ENCODE measurements around the gene AZIN2. TPM values are rescaled to one million over a fixed set of nuclear protein-coding genes. Genes with fewer than 3 reads are reported as not detected.

Gene AZIN2
- total and polyA plus RNA-seq, 2 donors (not counting 3 experiments of a cell fraction or from before 2014, with no cell fraction given), result 0.91 to 1.4 TPM

DNA sequence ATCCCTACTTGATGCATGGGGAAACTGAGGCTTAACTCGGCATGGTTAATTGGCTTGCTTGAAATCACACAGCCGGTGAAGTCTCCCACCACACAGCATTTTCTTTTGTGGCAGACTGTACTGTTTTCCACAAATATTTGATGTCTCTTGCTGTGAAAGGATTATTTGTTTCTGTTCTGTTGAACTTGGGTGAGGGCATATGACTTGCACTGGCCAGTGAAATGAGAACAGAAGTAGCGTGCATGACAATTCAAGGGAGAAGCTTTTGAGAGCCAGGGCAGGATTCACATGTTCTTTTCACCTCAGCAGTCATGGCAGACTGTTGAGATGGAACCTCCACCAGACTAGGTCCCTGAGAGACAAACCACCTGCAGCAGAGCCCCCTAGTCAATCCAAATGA lies 32.5 kb upstream of the AZIN2 start:
- no peak overlapping the region for H2AFZ ChIP-seq (ENCODE audit: low read depth, low read length)
- no peaks in the 10 kb centered on the region for H3K9me1 ChIP-seq (replicated peaks; ENCODE audit: control insufficient read depth, extremely low read depth, insufficient read depth, low read length)
- no peaks in the 10 kb centered on the region for H3K9me3 ChIP-seq (replicated peaks; ENCODE audit: control insufficient read depth, insufficient read depth, low read length)
- no peak overlapping the region for H3K4me3 ChIP-seq (replicated peaks in 1 of 3; ENCODE audit: insufficient read depth in 1 of 3, low read depth in 1 of 3, low read length in 3 of 3)
- H3K79me2 ChIP-seq (ENCODE audit: control insufficient read depth, insufficient read depth, low read length), result no peaks in the 10 kb centered on the region
- FAIRE-seq (no peak), DNase-seq (ENCODE audit: low read depth, low spot score) (no peak)
- ChIA-PET POLR2A (no interaction called here), CTCF (interaction anchor here (1.1 to 1.8 kb wide), 3 partner anchors 8 to 172 kb away, joined by 3 to 13 read pairs (median 6); no protein-coding TSS in a partner anchor)
- peaks cover under 1% of the 10 kb centered on the region for H3K4me1 ChIP-seq (ENCODE audit: control insufficient read depth, extremely low read depth, insufficient read depth, low read length)
- no peaks in the 10 kb centered on the region for H3K36me3 ChIP-seq (ENCODE audit: control insufficient read depth in 2 of 2, extremely low read depth in 1 of 2, insufficient read depth in 2 of 2, low read length in 2 of 2)
- no peak overlapping the region for H3K9ac ChIP-seq (replicated peaks; ENCODE audit: extremely low read depth, insufficient read depth, low read length)
- H4K20me1 ChIP-seq (replicated peaks; ENCODE audit: control insufficient read depth, extremely low read depth, insufficient read depth, low read length), result no peaks in the 10 kb centered on the region
- no peak overlapping the region for H3K4me2 ChIP-seq (ENCODE audit: insufficient read depth, low read length)
- BruUV-seq (replicated peaks), result no TSS peak
- no peak overlapping the region for H3K27ac ChIP-seq (ENCODE audit: insufficient read depth, low read depth, low read length)
- intact Hi-C loops (cut with micrococcal nuclease) (no loop called here), dilution Hi-C loops (cut with MboI; ENCODE audit: extremely low pct_ligation_motif_present, low sequenced_read_pairs) (no loop called here)
- TF ChIP-seq POLR2A (IDR thresholded peaks at IDR 0.05; ENCODE audit: low read depth, low read length) (no peak), JUN (IDR thresholded peaks at IDR 0.05; ENCODE audit: borderline replicate concordance, insufficient read depth, insufficient read length, low read depth) (no peak), POLR2AphosphoS5 (IDR thresholded peaks at IDR 0.05; ENCODE audit: insufficient read depth, low read depth, low read length) (no peak), FOS (IDR thresholded peaks at IDR 0.05; ENCODE audit: borderline replicate concordance, insufficient read depth, low read length) (no peak)
- H3K27me3 ChIP-seq (ENCODE audit: control insufficient read depth in 2 of 2, insufficient read depth in 2 of 2, low read length in 2 of 2), result no peaks in the 10 kb centered on the region

DNA sequence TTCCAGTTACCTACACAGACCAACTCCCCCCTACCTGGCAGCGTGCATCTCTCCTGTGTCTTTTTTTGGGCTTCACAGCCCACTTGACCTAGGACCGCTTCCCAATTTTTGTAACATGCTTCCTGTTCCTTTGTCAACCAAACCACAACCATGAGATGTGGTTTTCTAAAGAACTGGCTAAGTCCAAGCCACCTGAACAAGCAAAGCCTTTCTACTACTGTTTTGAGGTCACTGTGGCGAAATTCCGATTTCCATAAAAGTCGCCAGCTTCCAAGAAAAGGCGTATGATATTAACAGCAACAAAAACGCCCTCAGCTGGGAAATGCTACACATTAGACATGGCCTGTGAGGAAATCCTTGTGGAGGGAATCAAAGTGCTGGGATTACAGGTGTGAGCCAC lies 31.6 kb upstream of the AZIN2 start:
- Histone ChIP-seq H2AFZ (ENCODE audit: low read depth, low read length) (no peak overlapping the region), H3K4me2 (ENCODE audit: insufficient read depth, low read length) (no peak overlapping the region), H3K4me3 (replicated peaks in 1 of 3; ENCODE audit: insufficient read depth in 1 of 3, low read depth in 1 of 3, low read length in 3 of 3) (no peak overlapping the region), H4K20me1 (replicated peaks; ENCODE audit: control insufficient read depth, extremely low read depth, insufficient read depth, low read length) (no peaks in the 10 kb centered on the region), H3K27ac (ENCODE audit: insufficient read depth, low read depth, low read length) (no peak overlapping the region), H3K9ac (replicated peaks; ENCODE audit: extremely low read depth, insufficient read depth, low read length) (no peak overlapping the region), H3K9me1 (replicated peaks; ENCODE audit: control insufficient read depth, extremely low read depth, insufficient read depth, low read length) (no peaks in the 10 kb centered on the region), H3K9me3 (replicated peaks; ENCODE audit: control insufficient read depth, insufficient read depth, low read length) (no peaks in the 10 kb centered on the region), H3K36me3 (ENCODE audit: control insufficient read depth in 2 of 2, extremely low read depth in 1 of 2, insufficient read depth in 2 of 2, low read length in 2 of 2) (no peaks in the 10 kb centered on the region), H3K27me3 (ENCODE audit: control insufficient read depth in 2 of 2, insufficient read depth in 2 of 2, low read length in 2 of 2) (no peaks in the 10 kb centered on the region), H3K4me1 (ENCODE audit: control insufficient read depth, extremely low read depth, insufficient read depth, low read length) (peaks cover 2% of the 10 kb centered on the region), H3K79me2 (ENCODE audit: control insufficient read depth, insufficient read depth, low read length) (no peaks in the 10 kb centered on the region)
- TF ChIP-seq GATA2 (IDR thresholded peaks at IDR 0.05; ENCODE audit: insufficient read depth, insufficient read length, low read depth, low read length), result no peak
- no peak for TF ChIP-seq JUN (IDR thresholded peaks at IDR 0.05; ENCODE audit: borderline replicate concordance, insufficient read depth, insufficient read length, low read depth)
- no peak for TF ChIP-seq EZH2 (IDR thresholded peaks at IDR 0.05; ENCODE audit: borderline replicate concordance, low read depth, low read length, severe bottlenecking)
- TF ChIP-seq, protein P1, sequence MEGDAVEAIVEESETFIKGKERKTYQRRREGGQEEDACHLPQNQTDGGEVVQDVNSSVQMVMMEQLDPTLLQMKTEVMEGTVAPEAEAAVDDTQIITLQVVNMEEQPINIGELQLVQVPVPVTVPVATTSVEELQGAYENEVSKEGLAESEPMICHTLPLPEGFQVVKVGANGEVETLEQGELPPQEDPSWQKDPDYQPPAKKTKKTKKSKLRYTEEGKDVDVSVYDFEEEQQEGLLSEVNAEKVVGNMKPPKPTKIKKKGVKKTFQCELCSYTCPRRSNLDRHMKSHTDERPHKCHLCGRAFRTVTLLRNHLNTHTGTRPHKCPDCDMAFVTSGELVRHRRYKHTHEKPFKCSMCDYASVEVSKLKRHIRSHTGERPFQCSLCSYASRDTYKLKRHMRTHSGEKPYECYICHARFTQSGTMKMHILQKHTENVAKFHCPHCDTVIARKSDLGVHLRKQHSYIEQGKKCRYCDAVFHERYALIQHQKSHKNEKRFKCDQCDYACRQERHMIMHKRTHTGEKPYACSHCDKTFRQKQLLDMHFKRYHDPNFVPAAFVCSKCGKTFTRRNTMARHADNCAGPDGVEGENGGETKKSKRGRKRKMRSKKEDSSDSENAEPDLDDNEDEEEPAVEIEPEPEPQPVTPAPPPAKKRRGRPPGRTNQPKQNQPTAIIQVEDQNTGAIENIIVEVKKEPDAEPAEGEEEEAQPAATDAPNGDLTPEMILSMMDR (IDR thresholded peaks at IDR 0.05; ENCODE audit: extremely low read depth in 1 of 2, insufficient read depth in 1 of 2, low read depth in 1 of 2, low read length in 2 of 2), result no peak
- TF ChIP-seq, protein P2, sequence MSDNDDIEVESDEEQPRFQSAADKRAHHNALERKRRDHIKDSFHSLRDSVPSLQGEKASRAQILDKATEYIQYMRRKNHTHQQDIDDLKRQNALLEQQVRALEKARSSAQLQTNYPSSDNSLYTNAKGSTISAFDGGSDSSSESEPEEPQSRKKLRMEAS (IDR thresholded peaks at IDR 0.05; ENCODE audit: insufficient read depth, insufficient read length), result no peak
- no peak for TF ChIP-seq POLR2AphosphoS5 (IDR thresholded peaks at IDR 0.05; ENCODE audit: insufficient read depth, low read depth, low read length)
- no peak for TF ChIP-seq FOS (IDR thresholded peaks at IDR 0.05; ENCODE audit: borderline replicate concordance, insufficient read depth, low read length)
- TF ChIP-seq MYC (IDR thresholded peaks at IDR 0.05; ENCODE audit: low read depth, low read length), result no peak
- no peak for DNase-seq (ENCODE audit: low read depth, low spot score)
- ChIA-PET POLR2A (interaction anchor here (0.5 kb wide), 1 partner anchor 212 kb away, joined by 4 read pairs; no protein-coding TSS in a partner anchor), CTCF (interaction anchor here (0.9 to 1.1 kb wide), 2 partner anchors 116 to 172 kb away, joined by 3 read pairs; no protein-coding TSS in a partner anchor)
- FAIRE-seq, result no peak
- intact Hi-C loops (cut with micrococcal nuclease), result no loop called here
- no TSS peak for BruUV-seq (replicated peaks)
- dilution Hi-C loops (cut with MboI; ENCODE audit: extremely low pct_ligation_motif_present, low sequenced_read_pairs), result no loop called here
